Measurements from ENCODE around the gene MYCBPAP.

MYCBPAP gene

GRCh38 chr17:50517504-50518383 lies 9.5 kb downstream of the MYCBPAP start:
- FAIRE-seq, result no peak

- no peak for FAIRE-seq
Measured at GRCh38 chr17:50518384-50519023, 10.3 kb downstream of the MYCBPAP start.

- FAIRE-seq, result no peak
Measured at GRCh38 chr17:50519141-50519834, 11.0 kb downstream of the MYCBPAP start.

- no peak for FAIRE-seq
Measured at GRCh38 chr17:50520483-50520882, 12.2 kb downstream of the MYCBPAP start.

- FAIRE-seq, result no peak
Measured at GRCh38 chr17:50521514-50521913, 13.3 kb downstream of the MYCBPAP start.

GRCh38 chr17:50522766-50523165 lies 14.5 kb downstream of the MYCBPAP start:
- no peak for FAIRE-seq

GRCh38 chr17:50523208-50523607 lies 15.0 kb downstream of the MYCBPAP start:
- no peak for FAIRE-seq

GRCh38 chr17:50524838-50525237 lies 16.6 kb downstream of the MYCBPAP start:
- FAIRE-seq, result no peak

GRCh38 chr17:50527155-50527762 lies 19.0 kb downstream of the MYCBPAP start:
- no peak for FAIRE-seq

GRCh38 chr17:50527949-50528474 lies 19.8 kb downstream of the MYCBPAP start:
- no peak for FAIRE-seq

- FAIRE-seq, result no peak
Measured at GRCh38 chr17:50529849-50530248, 21.6 kb downstream of the MYCBPAP start.

- FAIRE-seq, result no peak
Measured at GRCh38 chr17:50531428-50532025, 23.3 kb downstream of the MYCBPAP start.

GRCh38 chr17:50532452-50533024 lies 24.3 kb downstream of the MYCBPAP start, which contains the start of gene EPN3:
Gene EPN3, plus strand, starts transcription at chr17:50532735. Its CDS starts 3,822 bp downstream, at chr17:50536557.
- FAIRE-seq, result no peak

- FAIRE-seq, result no peak
Measured at GRCh38 chr17:50533185-50533584, 24.9 kb downstream of the MYCBPAP start.

- no peak for FAIRE-seq
Measured at GRCh38 chr17:50533720-50534148, 25.5 kb downstream of the MYCBPAP start.

- no peak for FAIRE-seq
Measured at GRCh38 chr17:50534222-50534978, 26.2 kb downstream of the MYCBPAP start.

- no peak for FAIRE-seq
Measured at GRCh38 chr17:50534979-50535326, 26.7 kb downstream of the MYCBPAP start.

GRCh38 chr17:50535407-50535806 lies 27.2 kb downstream of the MYCBPAP start:
- FAIRE-seq, result no peak

- no peak for FAIRE-seq
Measured at GRCh38 chr17:50536683-50537646, 28.7 kb downstream of the MYCBPAP start.

All from endometrium (tissue), 2 donors.